Heart right ventricle (tissue), 16 donors: Measurements from ENCODE around the gene CYP3A4. TPM values are rescaled to one million over a fixed set of nuclear protein-coding genes. Genes with fewer than 3 reads are reported as not detected.

Experiments
- ATAC-seq, 8 donors: fragments of 200-7000 bp; cut with Tn5 transposase; one replicate each; pipeline ENCODE4 v1.9.1; 2020; ENCODE audit warnings: mild to moderate bottlenecking in 8 of 8, moderate library complexity in 8 of 8, moderate number of reproducible peaks in 1 of 8
- DNase-seq, 2 donors: peaks; one replicate each; pipeline ENCODE4 v3.0.0-alpha.2; 2020
- H3K27ac ChIP-seq, 10 donors: fragments of 200-600 bp; sonication (generic) in 2 of 10; one replicate each; pipeline versions ENCODE4 v1.5.0 to v1.8.0; 2020 to 2022; ENCODE audit warnings: mild to moderate bottlenecking in 3 of 10
- H3K27me3 ChIP-seq, 7 donors: fragments of 200-600 bp; one replicate each; pipeline ENCODE4 v1.8.0; 2021 to 2022; ENCODE audit warnings: mild to moderate bottlenecking in 2 of 7
- H3K36me3 ChIP-seq, 9 donors: fragments of 200-600 bp; sonication (generic) in 1 of 9; one replicate each; pipeline versions ENCODE4 v1.5.0 to v1.8.0; 2020 to 2022; ENCODE audit warnings: mild to moderate bottlenecking in 2 of 9
- H3K4me1 ChIP-seq, 9 donors: fragments of 200-600 bp; sonication (generic) in 1 of 9; one replicate each; pipeline versions ENCODE4 v1.5.0 to v1.8.0; 2020 to 2022; ENCODE audit warnings: mild to moderate bottlenecking in 4 of 9
- H3K4me3 ChIP-seq, 10 donors: fragments of 200-600 bp; sonication (generic) in 2 of 10; one replicate each; pipeline versions ENCODE4 v1.5.0 to v1.8.0; 2020 to 2022; ENCODE audit warnings: mild to moderate bottlenecking in 7 of 10, moderate library complexity in 2 of 10
- H3K9me3 ChIP-seq, 11 donors: fragments of 200-600 bp in 10 of 11; sonication (generic) in 2 of 11; one replicate each; pipeline versions ENCODE4 v1.5.0 to v1.8.0; 2013 to 2022; ENCODE audit warnings: mild to moderate bottlenecking in 2 of 11, control low read depth in 1 of 11, moderate library complexity in 1 of 11
- CTCF ChIP-seq, 9 donors: fragments of 200-600 bp; sonication (generic) in 2 of 9; IDR thresholded peaks; one replicate each; pipeline versions ENCODE4 v1.5.0 to v1.8.0; 2021 to 2022; ENCODE audit warnings: antibody characterized with exemption in 9 of 9, mild to moderate bottlenecking in 5 of 9, moderate library complexity in 1 of 9
- WGBS, 2 donors: extraction: QIAGEN DNeasy Blood & Tissue Kit; methylation state at CpG; one replicate each; pipeline ENCODE4 v1.1.7; 2013; ENCODE audit warnings: inconsistent platforms in 1 of 2; 5-methylcytosine and 5-hydroxymethylcytosine counted together
- intact Hi-C, 10 donors: fragments of 100-400 bp; cut with DNase I; formaldehyde crosslinking; loops; one replicate each; pipeline versions ENCODE4 v1.11.1 to v1.14.2; 2022
- polyA plus RNA-seq, 2 donors: library from polyadenylated mRNA; stranded (reverse); fragments of 200-250 nt; gene quantifications; one replicate each; pipeline ENCODE4 v1.2.3, GENCODE V29; 2013
- total RNA-seq, 10 donors: library from RNA; stranded (reverse); fragmentation: NEBNext Ultra II Directional in 3 of 10; extraction: Animal tissue kit (Norgen Biotek cat#: 25700) in 3 of 10; gene quantifications; one replicate each; pipeline versions ENCODE4 v1.2.1 to v1.2.4, GENCODE V29; 2021 to 2023
- donor health status: Arrhythmogenic right ventricular cardiomyopathy.
- donor health status: ischemic (EF 13 %, LVEDD 7.1; RV severe dilation, severe dysfunction).
- donor health status: healthy with polysubstance abuse.
- donor health status: DM: no; HTN: yes; CAD: no.
- donor health status: DM: no; HTN: no; CAD: no.
- donor health status: ischemic (EF 25% LVEDD 6.9; RV normal size, moderate dysfunction).
- donor health status: ischemic (EF 25% LVEDD 5.7; RV mildly dilated, moderate dysfunction).
- donor health status: healthy.
- donor health status: DM: yes; HTN: yes; CAD: no.
- donor health status: Ischemic cardiomyopathy.
- donor health status: ischemic (EF 35%, LVEDD 5.7; RV mildly dilated, moderate dysfunction).
- donor health status: nonischemic (EF 11% LVEDD 7.7; RV severe dilation, severe dysfunction).
- donor health status: DM: yes; HTN: yes; CAD: no.
- donor health status: PGD.
- donor health status: ischemic (EF 29% LVEDD 5.4; RV normal size, mild dysfunction).
- donor health status: nonischemic (EF 23%, LVEDD 6.1; RV moderate dilation, normal function).

The CYP3A4 gene
- total and polyA plus RNA-seq, 12 donors = not detected

DNA sequence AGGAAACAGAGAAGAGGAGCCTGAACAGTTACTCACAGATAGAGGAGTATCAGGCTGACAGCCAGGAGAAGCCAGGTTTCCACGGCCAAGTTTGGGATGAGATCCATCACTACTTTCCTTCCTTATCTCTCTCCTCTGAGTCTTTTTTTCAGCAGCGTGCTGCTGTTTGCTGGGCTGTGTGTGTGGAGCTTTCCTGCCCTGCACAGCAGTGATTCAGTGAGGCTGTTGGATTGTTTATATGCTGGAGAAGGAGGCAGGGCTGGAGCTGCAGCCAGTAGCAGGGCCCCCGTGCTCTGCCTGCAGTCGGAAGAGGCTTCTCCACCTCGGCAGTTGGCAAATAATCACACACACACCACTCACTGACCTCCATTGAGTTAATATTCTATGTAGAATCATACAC lies 49.0 kb downstream of the CYP3A4 start, which contains the start of gene CYP3A7:
TSS of gene CYP3A7 (minus strand) at position 210 of the 400 bp plus-strand sequence. CDS start at position 107, 103 bp downstream.
- H3K4me1 ChIP-seq = no peaks in the 10 kb centered on the region
- DNase-seq (no peak), ATAC-seq (no peak)
- H3K27ac ChIP-seq = no peak within 1 kb of the TSS
- no peak for TF ChIP-seq CTCF (IDR thresholded peaks at IDR 0.05)
- H3K27me3 ChIP-seq = no peaks in the 10 kb centered on the region
- intact Hi-C loops = loop anchor here in 1 of 10 donors (2.0 kb wide), 1 partner anchor 54 kb away; no protein-coding TSS in a partner anchor
- peaks cover 0 to 15% (median 0%) of the 10 kb centered on the region in 9 donors for H3K36me3 ChIP-seq
- WGBS, 2 donors = 61 to 66% methylated on average over 5 of the region's 5 CpGs
- no peak within 1 kb of the TSS for H3K4me3 ChIP-seq
- no peaks in the 10 kb centered on the region for H3K9me3 ChIP-seq

DNA sequence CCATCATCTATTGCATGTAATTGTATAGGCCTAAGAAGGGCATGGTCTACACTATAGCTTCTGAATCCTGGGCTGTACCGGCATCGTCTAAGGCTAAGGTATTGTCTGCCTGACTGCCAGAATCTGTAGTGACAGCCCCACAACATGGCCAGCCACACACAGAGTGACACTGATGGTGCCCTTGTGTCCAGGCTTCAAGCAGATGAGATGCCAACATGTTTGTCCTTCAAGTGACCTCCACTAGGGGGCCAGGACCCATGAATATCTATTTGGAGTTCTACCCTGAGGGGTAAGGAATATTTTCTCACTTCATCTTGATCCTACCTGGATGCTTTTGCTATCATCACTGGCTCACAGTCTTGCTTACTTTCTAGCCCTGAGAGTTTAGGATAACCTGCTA lies 50.5 kb downstream of the CYP3A4 start:
- no peaks in the 10 kb centered on the region for H3K27me3 ChIP-seq
- WGBS, 2 donors = 92 to 94% methylated on average over 2 of the region's 2 CpGs
- no peaks in the 10 kb centered on the region for H3K4me1 ChIP-seq
- ATAC-seq (no peak), DNase-seq (no peak)
- H3K9me3 ChIP-seq = no peaks in the 10 kb centered on the region
- TF ChIP-seq CTCF (IDR thresholded peaks at IDR 0.05) = peak in 2 of 9 donors; percentile 12 to 32
- intact Hi-C loops = loop anchor here in 1 of 10 donors (2.0 kb wide), 1 partner anchor 47 kb away; no protein-coding TSS in a partner anchor
- H3K4me3 ChIP-seq = no peak overlapping the region
- H3K27ac ChIP-seq = no peak overlapping the region
- H3K36me3 ChIP-seq = peaks cover 0 to 13% (median 0%) of the 10 kb centered on the region in 9 donors

DNA sequence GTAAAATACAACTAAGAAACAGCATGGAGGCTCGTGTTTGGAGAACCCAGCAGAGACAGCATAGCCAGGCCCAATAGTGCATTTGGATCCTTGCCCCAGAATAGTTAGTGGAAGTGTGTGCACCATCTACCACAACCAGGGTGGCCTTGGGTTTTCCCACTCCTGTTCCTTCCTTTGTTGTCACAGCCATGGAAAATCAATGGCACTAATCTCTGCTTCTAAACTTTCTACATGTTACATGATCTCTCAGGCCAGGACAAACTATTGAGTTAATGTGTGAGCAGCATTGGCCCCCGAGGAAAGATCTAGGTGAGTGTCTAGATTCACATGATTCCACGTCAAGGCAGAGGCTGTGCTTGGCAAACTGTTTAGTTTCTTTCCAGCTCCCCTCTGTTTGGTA lies 51.0 kb downstream of the CYP3A4 start:
- H3K36me3 ChIP-seq = peaks cover 0 to 12% (median 0%) of the 10 kb centered on the region in 9 donors
- no peak for ATAC-seq
- no peak overlapping the region for H3K27ac ChIP-seq
- no peak for TF ChIP-seq CTCF (IDR thresholded peaks at IDR 0.05)
- WGBS, 2 donors = 85 to 89% methylated on average over 3 of the region's 3 CpGs
- H3K4me3 ChIP-seq = no peak overlapping the region
- intact Hi-C loops = loop anchor here in 1 of 10 donors (2.0 kb wide), 1 partner anchor 48 kb away; no protein-coding TSS in a partner anchor
- DNase-seq = no peak
- no peaks in the 10 kb centered on the region for H3K4me1 ChIP-seq
- H3K9me3 ChIP-seq = no peaks in the 10 kb centered on the region
- no peaks in the 10 kb centered on the region for H3K27me3 ChIP-seq

GRCh38 chr7:99731638-99732374 lies 52.2 kb downstream of the CYP3A4 start:
- no peak overlapping the region for H3K4me3 ChIP-seq

More at GRCh38 chr7:99731638-99732374, 52.2 kb downstream of the CYP3A4 start:
- Histone ChIP-seq H3K27ac (no peak overlapping the region), H3K36me3 (peaks cover 0 to 4% (median 0%) of the 10 kb centered on the region in 9 donors), H3K4me1 (no peaks in the 10 kb centered on the region), H3K27me3 (no peaks in the 10 kb centered on the region), H3K9me3 (no peaks in the 10 kb centered on the region)
- TF ChIP-seq CTCF (IDR thresholded peaks at IDR 0.05) = no peak
- DNase-seq (no peak), ATAC-seq (no peak)
- intact Hi-C loops = loop anchor here in 1 of 10 donors (2.0 kb wide), 1 partner anchor 49 kb away; no protein-coding TSS in a partner anchor
- WGBS, 2 donors = 93 to 94% methylated on average over 4 of the region's 4 CpGs
